ENCODE results near the gene BCL7C. TPM values are rescaled to one million over a fixed set of nuclear protein-coding genes. Genes with fewer than 3 reads are reported as not detected.

Gene BCL7C
- total RNA-seq, 1 experiment from 2014 or later: 44.9 TPM

DNA sequence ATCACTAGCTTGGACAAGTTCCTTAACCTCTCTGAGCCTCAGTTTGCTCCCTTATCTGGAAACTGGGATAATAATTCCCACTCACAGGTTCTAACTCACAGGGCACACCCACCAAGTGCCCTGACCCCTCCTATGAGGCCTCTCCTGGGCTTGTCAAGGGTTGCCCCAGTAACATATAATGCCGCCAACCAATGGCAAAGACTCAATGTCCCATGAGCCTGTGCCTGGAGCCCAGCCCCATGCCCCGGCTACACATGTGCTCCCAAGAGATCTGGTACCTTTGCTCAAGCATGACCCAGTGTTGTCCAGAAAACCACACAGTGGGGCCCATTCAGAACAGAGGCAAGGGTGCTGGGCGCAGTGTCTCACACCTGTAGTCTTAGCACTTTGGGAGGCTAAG lies 21.0 kb upstream of the BCL7C start (continued):
- TF ChIP-seq, protein P1, sequence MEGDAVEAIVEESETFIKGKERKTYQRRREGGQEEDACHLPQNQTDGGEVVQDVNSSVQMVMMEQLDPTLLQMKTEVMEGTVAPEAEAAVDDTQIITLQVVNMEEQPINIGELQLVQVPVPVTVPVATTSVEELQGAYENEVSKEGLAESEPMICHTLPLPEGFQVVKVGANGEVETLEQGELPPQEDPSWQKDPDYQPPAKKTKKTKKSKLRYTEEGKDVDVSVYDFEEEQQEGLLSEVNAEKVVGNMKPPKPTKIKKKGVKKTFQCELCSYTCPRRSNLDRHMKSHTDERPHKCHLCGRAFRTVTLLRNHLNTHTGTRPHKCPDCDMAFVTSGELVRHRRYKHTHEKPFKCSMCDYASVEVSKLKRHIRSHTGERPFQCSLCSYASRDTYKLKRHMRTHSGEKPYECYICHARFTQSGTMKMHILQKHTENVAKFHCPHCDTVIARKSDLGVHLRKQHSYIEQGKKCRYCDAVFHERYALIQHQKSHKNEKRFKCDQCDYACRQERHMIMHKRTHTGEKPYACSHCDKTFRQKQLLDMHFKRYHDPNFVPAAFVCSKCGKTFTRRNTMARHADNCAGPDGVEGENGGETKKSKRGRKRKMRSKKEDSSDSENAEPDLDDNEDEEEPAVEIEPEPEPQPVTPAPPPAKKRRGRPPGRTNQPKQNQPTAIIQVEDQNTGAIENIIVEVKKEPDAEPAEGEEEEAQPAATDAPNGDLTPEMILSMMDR (IDR thresholded peaks at IDR 0.05 in 2 of 3, conservative IDR thresholded peaks at IDR 0.05 in 1 of 3; ENCODE audit: borderline replicate concordance in 1 of 3, insufficient read depth in 1 of 3, low read depth in 2 of 3, low read length in 2 of 3): no peak

DNA sequence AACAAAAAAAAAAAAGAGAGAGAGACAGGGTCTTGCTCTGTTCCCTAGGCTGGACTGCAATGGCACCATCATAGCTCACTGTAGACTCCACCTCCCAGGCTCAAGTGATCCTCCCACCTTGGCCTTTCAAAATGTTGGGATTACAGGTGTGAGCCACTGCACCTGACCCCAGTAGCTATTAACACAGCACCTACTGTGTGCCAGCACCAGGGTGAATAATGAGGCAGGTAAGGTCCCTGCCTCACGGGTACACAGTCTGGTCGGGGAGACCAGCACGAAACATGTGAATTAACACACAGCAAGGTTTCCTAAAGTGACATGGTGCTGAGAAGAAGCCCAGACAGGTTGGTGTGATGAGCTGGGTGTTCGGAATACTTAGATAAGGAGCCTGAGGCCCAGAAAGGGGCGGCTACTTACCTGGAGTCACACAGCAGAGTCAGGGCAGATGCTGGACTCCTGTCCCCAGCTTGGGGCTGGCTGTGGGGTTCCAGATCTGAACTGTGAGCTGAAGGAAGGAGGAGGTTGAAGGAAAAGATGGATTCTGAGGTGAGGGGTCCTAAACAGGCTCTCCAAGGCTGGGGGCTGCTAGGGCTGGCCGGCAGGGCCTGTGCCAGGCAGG lies 19.0 kb upstream of the BCL7C start:
- CTCF ChIA-PET: no interaction called here
- POLR2A ChIA-PET: no interaction called here
- no peak for ATAC-seq

More for the DNA sequence above, 19.0 kb upstream of the BCL7C start:
- no peaks in the 10 kb centered on the region for H3K9me3 ChIP-seq (ENCODE audit: control insufficient read depth in 1 of 2, insufficient read depth in 1 of 2, low read depth in 1 of 2, low read length in 2 of 2)
- no peak overlapping the region for H3K27ac ChIP-seq (ENCODE audit: low read depth, low read length)
- no peak for DNase-seq (ENCODE audit: low read depth, low spot score)
- no peaks in the 10 kb centered on the region for H3K27me3 ChIP-seq (ENCODE audit: insufficient read depth, low read length)
- intact Hi-C loops (cut with micrococcal nuclease): no loop called here
- no TSS peak for BruUV-seq (replicated peaks)
- RAD21 ChIA-PET (ENCODE audit: low non-redundant PET in 1 of 2, low total read pairs in 2 of 2, uncharacterized antibody in 2 of 2, unreplicated experiment in 2 of 2): no interaction called here
- H3K9me2 ChIP-seq (ENCODE audit: insufficient read depth): no peaks in the 10 kb centered on the region
- H4K20me1 ChIP-seq (ENCODE audit: insufficient read depth): no peaks in the 10 kb centered on the region
- no peaks in the 10 kb centered on the region for H3K79me2 ChIP-seq (ENCODE audit: insufficient read depth, low read length)
- H2AFZ ChIP-seq (ENCODE audit: low read depth, low read length, poor library complexity, severe bottlenecking): no peak overlapping the region
- H3K36me3 ChIP-seq (ENCODE audit: control insufficient read depth in 1 of 2, insufficient read depth in 2 of 2, low read length in 2 of 2): no peaks in the 10 kb centered on the region
- H3K4me3 ChIP-seq (replicated peaks in 1 of 2; ENCODE audit: low read depth in 1 of 2, low read length in 2 of 2): no peak overlapping the region
- H3K4me1 ChIP-seq (ENCODE audit: control insufficient read depth in 1 of 2, insufficient read depth in 2 of 2, low read length in 2 of 2): no peaks in the 10 kb centered on the region
- no peak overlapping the region for H3K4me2 ChIP-seq (ENCODE audit: low read length)
- TF ChIP-seq YY1 (IDR thresholded peaks at IDR 0.05; ENCODE audit: extremely low read depth, insufficient replicate concordance, low read depth, low read length): no peak
- TF ChIP-seq, protein P2, sequence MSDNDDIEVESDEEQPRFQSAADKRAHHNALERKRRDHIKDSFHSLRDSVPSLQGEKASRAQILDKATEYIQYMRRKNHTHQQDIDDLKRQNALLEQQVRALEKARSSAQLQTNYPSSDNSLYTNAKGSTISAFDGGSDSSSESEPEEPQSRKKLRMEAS (IDR thresholded peaks at IDR 0.05): no peak
- no peak for TF ChIP-seq EGR1 (IDR thresholded peaks at IDR 0.05; ENCODE audit: low read depth)
- no peak for TF ChIP-seq JUND (IDR thresholded peaks at IDR 0.05)
- TF ChIP-seq, protein P3, sequence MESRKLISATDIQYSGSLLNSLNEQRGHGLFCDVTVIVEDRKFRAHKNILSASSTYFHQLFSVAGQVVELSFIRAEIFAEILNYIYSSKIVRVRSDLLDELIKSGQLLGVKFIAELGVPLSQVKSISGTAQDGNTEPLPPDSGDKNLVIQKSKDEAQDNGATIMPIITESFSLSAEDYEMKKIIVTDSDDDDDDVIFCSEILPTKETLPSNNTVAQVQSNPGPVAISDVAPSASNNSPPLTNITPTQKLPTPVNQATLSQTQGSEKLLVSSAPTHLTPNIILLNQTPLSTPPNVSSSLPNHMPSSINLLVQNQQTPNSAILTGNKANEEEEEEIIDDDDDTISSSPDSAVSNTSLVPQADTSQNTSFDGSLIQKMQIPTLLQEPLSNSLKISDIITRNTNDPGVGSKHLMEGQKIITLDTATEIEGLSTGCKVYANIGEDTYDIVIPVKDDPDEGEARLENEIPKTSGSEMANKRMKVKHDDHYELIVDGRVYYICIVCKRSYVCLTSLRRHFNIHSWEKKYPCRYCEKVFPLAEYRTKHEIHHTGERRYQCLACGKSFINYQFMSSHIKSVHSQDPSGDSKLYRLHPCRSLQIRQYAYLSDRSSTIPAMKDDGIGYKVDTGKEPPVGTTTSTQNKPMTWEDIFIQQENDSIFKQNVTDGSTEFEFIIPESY (IDR thresholded peaks at IDR 0.05; ENCODE audit: extremely low read depth, insufficient replicate concordance, low read length): no peak
- TF ChIP-seq CBX3 (IDR thresholded peaks at IDR 0.05; ENCODE audit: low read depth): no peak
- no peak for TF ChIP-seq EZH2 (IDR thresholded peaks at IDR 0.05)
- no peak for TF ChIP-seq ZNF274 (IDR thresholded peaks at IDR 0.05; ENCODE audit: low read depth, low read length)
- no peak for TF ChIP-seq ELF1 (IDR thresholded peaks at IDR 0.05; ENCODE audit: borderline replicate concordance, low read depth)
- no peak for TF ChIP-seq EZH2phosphoT487 (IDR thresholded peaks at IDR 0.05; ENCODE audit: borderline replicate concordance)
- no peak for TF ChIP-seq POLR2A (IDR thresholded peaks at IDR 0.05; ENCODE audit: borderline replicate concordance, extremely low read depth, insufficient read depth, insufficient read length)
- no peak overlapping the region for H3K9ac ChIP-seq (ENCODE audit: low read length)

Data from HCT116 (cell line).